Measurements from ENCODE around the gene SNTG2. TPM values are rescaled to one million over a fixed set of nuclear protein-coding genes. Genes with fewer than 3 reads are reported as not detected.
"Not testable (repeated sequence)": the region's sequence is repeated elsewhere in the genome, so short reads cannot be mapped to it uniquely, and the experiment has no call there.

The SNTG2 gene
- total and polyA plus RNA-seq, 4 donors, result 4.5 to 7.0 TPM; not detected in 2

- intact Hi-C loops (cut with DNase I), result no loop called here
- WGBS, 2 donors, result 92 to 94% methylated on average over 5 of the region's 5 CpGs
- Histone ChIP-seq H3K27me3 (ENCODE audit: control insufficient read depth in 1 of 2, insufficient read depth in 2 of 2, low read length in 1 of 2) (no peaks in the 10 kb centered on the region), H3K4me3 (ENCODE audit: low read length in 2 of 2) (no peak overlapping the region), H3K4me1 (ENCODE audit: control insufficient read depth in 1 of 2, insufficient read depth in 2 of 2, low read length in 2 of 2) (no peaks in the 10 kb centered on the region), H3K9me3 (ENCODE audit: control insufficient read depth, low read length) (no peaks in the 10 kb centered on the region), H3K27ac (ENCODE audit: low read depth in 1 of 2, low read length in 2 of 2) (no peak overlapping the region), H3K36me3 (ENCODE audit: control insufficient read depth in 1 of 2, insufficient read depth in 2 of 2, low read length in 1 of 2) (no peaks in the 10 kb centered on the region)
- ATAC-seq (ENCODE audit: low FRiP score) (no peak), DNase-seq (no peak)
Observed at GRCh38 chr2:1091895-1092585, 141.4 kb downstream of the SNTG2 start.

- H3K27me3 ChIP-seq (ENCODE audit: control insufficient read depth in 1 of 2, insufficient read depth in 2 of 2, low read length in 1 of 2); H3K36me3 ChIP-seq (ENCODE audit: control insufficient read depth in 1 of 2, insufficient read depth in 2 of 2, low read length in 1 of 2); H3K27ac ChIP-seq (ENCODE audit: low read depth in 1 of 2, low read length in 2 of 2); ATAC-seq (ENCODE audit: low FRiP score); intact Hi-C loops (cut with DNase I); H3K9me3 ChIP-seq (ENCODE audit: control insufficient read depth, low read length); DNase-seq; H3K4me1 ChIP-seq (ENCODE audit: control insufficient read depth in 1 of 2, insufficient read depth in 2 of 2, low read length in 2 of 2); H3K4me3 ChIP-seq (ENCODE audit: low read length in 2 of 2): not testable (repeated sequence)
- 82 to 87% methylated on average over 4 to 6 of the region's 6 CpGs for whole genome bisulfite sequencing, 2 donors
Observed at GRCh38 chr2:1093668-1094067, 143.0 kb downstream of the SNTG2 start.

- Histone ChIP-seq H3K36me3 (ENCODE audit: control insufficient read depth in 1 of 2, insufficient read depth in 2 of 2, low read length in 1 of 2) (no peaks in the 10 kb centered on the region), H3K27me3 (ENCODE audit: control insufficient read depth in 1 of 2, insufficient read depth in 2 of 2, low read length in 1 of 2) (no peaks in the 10 kb centered on the region), H3K4me3 (ENCODE audit: low read length in 2 of 2) (no peak overlapping the region), H3K9me3 (ENCODE audit: control insufficient read depth, low read length) (no peaks in the 10 kb centered on the region), H3K27ac (ENCODE audit: low read depth in 1 of 2, low read length in 2 of 2) (no peak overlapping the region), H3K4me1 (ENCODE audit: control insufficient read depth in 1 of 2, insufficient read depth in 2 of 2, low read length in 2 of 2) (no peaks in the 10 kb centered on the region)
- no peak for ATAC-seq (ENCODE audit: low FRiP score)
- intact Hi-C loops (cut with DNase I), result no loop called here
- WGBS, 2 donors, result 76 to 79% methylated on average over 8 of the region's 8 CpGs
- no peak for DNase-seq
Observed at GRCh38 chr2:1097101-1097500, 146.5 kb downstream of the SNTG2 start.

GRCh38 chr2:1099418-1099817 is 148.8 kb downstream of the SNTG2 start:
- H3K27me3 ChIP-seq (ENCODE audit: control insufficient read depth in 1 of 2, insufficient read depth in 2 of 2, low read length in 1 of 2), result no peaks in the 10 kb centered on the region
- H3K27ac ChIP-seq (ENCODE audit: low read depth in 1 of 2, low read length in 2 of 2), result no peak overlapping the region
- H3K9me3 ChIP-seq (ENCODE audit: control insufficient read depth, low read length), result no peaks in the 10 kb centered on the region
- DNase-seq (no peak), ATAC-seq (ENCODE audit: low FRiP score) (no peak)
- intact Hi-C loops (cut with DNase I), result no loop called here
- WGBS, 2 donors, result 46 to 51% methylated on average over 2 of the region's 2 CpGs
- no peaks in the 10 kb centered on the region for H3K36me3 ChIP-seq (ENCODE audit: control insufficient read depth in 1 of 2, insufficient read depth in 2 of 2, low read length in 1 of 2)
- H3K4me3 ChIP-seq (ENCODE audit: low read length in 2 of 2), result no peak overlapping the region
- H3K4me1 ChIP-seq (ENCODE audit: control insufficient read depth in 1 of 2, insufficient read depth in 2 of 2, low read length in 2 of 2), result no peaks in the 10 kb centered on the region

GRCh38 chr2:1101011-1101782 is 150.5 kb downstream of the SNTG2 start:
- Histone ChIP-seq H3K36me3 (ENCODE audit: control insufficient read depth in 1 of 2, insufficient read depth in 2 of 2, low read length in 1 of 2) (no peaks in the 10 kb centered on the region), H3K4me1 (ENCODE audit: control insufficient read depth in 1 of 2, insufficient read depth in 2 of 2, low read length in 2 of 2) (no peaks in the 10 kb centered on the region), H3K27ac (ENCODE audit: low read depth in 1 of 2, low read length in 2 of 2) (no peak overlapping the region), H3K4me3 (ENCODE audit: low read length in 2 of 2) (no peak overlapping the region), H3K9me3 (ENCODE audit: control insufficient read depth, low read length) (no peaks in the 10 kb centered on the region), H3K27me3 (ENCODE audit: control insufficient read depth in 1 of 2, insufficient read depth in 2 of 2, low read length in 1 of 2) (no peaks in the 10 kb centered on the region)
- intact Hi-C loops (cut with DNase I), result no loop called here
- no peak for DNase-seq
- 79 to 80% methylated on average over 10 of the region's 10 CpGs for WGBS, 2 donors
- no peak for ATAC-seq (ENCODE audit: low FRiP score)

- H3K27me3 ChIP-seq (ENCODE audit: control insufficient read depth in 1 of 2, insufficient read depth in 2 of 2, low read length in 1 of 2), result no peaks in the 10 kb centered on the region
- no peaks in the 10 kb centered on the region for H3K4me1 ChIP-seq (ENCODE audit: control insufficient read depth in 1 of 2, insufficient read depth in 2 of 2, low read length in 2 of 2)
- intact Hi-C loops (cut with DNase I), result no loop called here
- H3K36me3 ChIP-seq (ENCODE audit: control insufficient read depth in 1 of 2, insufficient read depth in 2 of 2, low read length in 1 of 2), result no peaks in the 10 kb centered on the region
- no peak overlapping the region for H3K27ac ChIP-seq (ENCODE audit: low read depth in 1 of 2, low read length in 2 of 2)
- H3K9me3 ChIP-seq (ENCODE audit: control insufficient read depth, low read length), result no peaks in the 10 kb centered on the region
- ATAC-seq (ENCODE audit: low FRiP score), result no peak
- DNase-seq, result no peak
- no peak overlapping the region for H3K4me3 ChIP-seq (ENCODE audit: low read length in 2 of 2)
- 78 to 79% methylated on average over 16 of the region's 16 CpGs for WGBS, 2 donors
Observed at GRCh38 chr2:1101982-1102590, 151.4 kb downstream of the SNTG2 start.

- DNase-seq (no peak), ATAC-seq (ENCODE audit: low FRiP score) (no peak)
- H3K4me1 ChIP-seq (ENCODE audit: control insufficient read depth in 1 of 2, insufficient read depth in 2 of 2, low read length in 2 of 2), result no peaks in the 10 kb centered on the region
- no peaks in the 10 kb centered on the region for H3K27me3 ChIP-seq (ENCODE audit: control insufficient read depth in 1 of 2, insufficient read depth in 2 of 2, low read length in 1 of 2)
- 41 to 52% methylated on average over 8 of the region's 8 CpGs for WGBS, 2 donors
- intact Hi-C loops (cut with DNase I), result no loop called here
- H3K36me3 ChIP-seq (ENCODE audit: control insufficient read depth in 1 of 2, insufficient read depth in 2 of 2, low read length in 1 of 2), result no peaks in the 10 kb centered on the region
- H3K4me3 ChIP-seq (ENCODE audit: low read length in 2 of 2), result no peak overlapping the region
- no peaks in the 10 kb centered on the region for H3K9me3 ChIP-seq (ENCODE audit: control insufficient read depth, low read length)
- H3K27ac ChIP-seq (ENCODE audit: low read depth in 1 of 2, low read length in 2 of 2), result no peak overlapping the region
Observed at GRCh38 chr2:1104364-1104763, 153.7 kb downstream of the SNTG2 start.

GRCh38 chr2:1106344-1106743 is 155.7 kb downstream of the SNTG2 start:
- H3K4me1 ChIP-seq (ENCODE audit: control insufficient read depth in 1 of 2, insufficient read depth in 2 of 2, low read length in 2 of 2); DNase-seq; ATAC-seq (ENCODE audit: low FRiP score); H3K36me3 ChIP-seq (ENCODE audit: control insufficient read depth in 1 of 2, insufficient read depth in 2 of 2, low read length in 1 of 2); H3K27me3 ChIP-seq (ENCODE audit: control insufficient read depth in 1 of 2, insufficient read depth in 2 of 2, low read length in 1 of 2); H3K4me3 ChIP-seq (ENCODE audit: low read length in 2 of 2); H3K27ac ChIP-seq (ENCODE audit: low read depth in 1 of 2, low read length in 2 of 2); intact Hi-C loops (cut with DNase I); H3K9me3 ChIP-seq (ENCODE audit: control insufficient read depth, low read length): not testable (repeated sequence)
- 87% methylated on average over 8 to 13 of the region's 14 CpGs for WGBS, 2 donors
